Stimulated activated CD8-positive, alpha-beta memory T cell treated with anti-CD3 and anti-CD28 coated beads, Interleukin-12 subunit alpha, Interleukin-12 subunit beta, amount 100 ng/mL, for 24 hours (primary cell): ENCODE measurements around the gene NCAPG2.

Experiments used
- DNase-seq: peaks from one replicate; pipeline ENCODE4 v3.0.0-alpha.2; 2020; ENCODE audit errors: extremely low read depth

The NCAPG2 gene

GRCh38 chr7:158704524-158705233, at the start of gene NCAPG2:
Gene NCAPG2, minus strand, starts transcription at chr7:158704804. Its CDS starts 2,905 bp downstream, at chr7:158701899.
- DNase-seq = peak; percentile 93

GRCh38 chr7:158753900-158754299, 49.3 kb upstream of the NCAPG2 start:
- DNase-seq = no peak

GRCh38 chr7:158751751-158752150, 47.1 kb upstream of the NCAPG2 start:
- no peak for DNase-seq

GRCh38 chr7:158751199-158751598, 46.6 kb upstream of the NCAPG2 start:
- no peak for DNase-seq

GRCh38 chr7:158750702-158751101, 46.1 kb upstream of the NCAPG2 start:
- no peak for DNase-seq

- no peak for DNase-seq
Measured at GRCh38 chr7:158749396-158749795, 44.8 kb upstream of the NCAPG2 start.

- DNase-seq = no peak
Measured at GRCh38 chr7:158748335-158748734, 43.7 kb upstream of the NCAPG2 start.

- DNase-seq = no peak
Measured at GRCh38 chr7:158747408-158747807, 42.8 kb upstream of the NCAPG2 start.

GRCh38 chr7:158746957-158747356, 42.4 kb upstream of the NCAPG2 start:
- no peak for DNase-seq

GRCh38 chr7:158745057-158745715, 40.6 kb upstream of the NCAPG2 start:
- DNase-seq = no peak

GRCh38 chr7:158744070-158744469, 39.5 kb upstream of the NCAPG2 start:
- DNase-seq = no peak

GRCh38 chr7:158743219-158743618, 38.6 kb upstream of the NCAPG2 start:
- no peak for DNase-seq

GRCh38 chr7:158742065-158742821, 37.6 kb upstream of the NCAPG2 start:
- DNase-seq = no peak

GRCh38 chr7:158741294-158741666, 36.7 kb upstream of the NCAPG2 start:
- no peak for DNase-seq

GRCh38 chr7:158740657-158741293, 36.2 kb upstream of the NCAPG2 start:
- no peak for DNase-seq

- DNase-seq = no peak
Measured at GRCh38 chr7:158740013-158740656, 35.5 kb upstream of the NCAPG2 start.

GRCh38 chr7:158738841-158739240, 34.2 kb upstream of the NCAPG2 start:
- no peak for DNase-seq

- DNase-seq = no peak
Measured at GRCh38 chr7:158737064-158737695, 32.6 kb upstream of the NCAPG2 start.

- DNase-seq = no peak
Measured at GRCh38 chr7:158735935-158736334, 31.3 kb upstream of the NCAPG2 start.

GRCh38 chr7:158734861-158735260, 30.3 kb upstream of the NCAPG2 start:
- DNase-seq = no peak

- no peak for DNase-seq
Measured at GRCh38 chr7:158733775-158734494, 29.3 kb upstream of the NCAPG2 start.
